Activated naive CD4-positive, alpha-beta T cell treated with anti-CD3 and anti-CD28 coated beads, Interleukin-2, amount 50 U/mL, for 24 hours (primary cell): ENCODE measurements around the gene BMAL1.

Source experiments
- H3K27ac Mint-ChIP-seq: one replicate; pipeline ENCODE4 v1.8.0; 2021; ENCODE audit warnings: mild to moderate bottlenecking, mixed read lengths
- H3K27me3 Mint-ChIP-seq: one replicate; pipeline ENCODE4 v1.8.0; 2021; ENCODE audit warnings: mixed read lengths
- H3K36me3 Mint-ChIP-seq: one replicate; pipeline ENCODE4 v1.8.0; 2021; ENCODE audit warnings: mixed read lengths
- H3K4me1 Mint-ChIP-seq: one replicate; pipeline ENCODE4 v1.8.0; 2021; ENCODE audit warnings: mixed read lengths
- H3K4me3 Mint-ChIP-seq: one replicate; pipeline ENCODE4 v1.8.0; 2021; ENCODE audit warnings: mild to moderate bottlenecking, mixed read lengths
- H3K9me3 Mint-ChIP-seq: one replicate; pipeline ENCODE4 v1.8.0; 2021; ENCODE audit warnings: mixed read lengths

The BMAL1 gene

GRCh38 chr11:13354335-13354734 lies 76.7 kb downstream of the BMAL1 start:
- H3K36me3 Mint-ChIP-seq = peaks cover 6% of the 10 kb centered on the region
- H3K4me3 Mint-ChIP-seq = no peak overlapping the region
- no peaks in the 10 kb centered on the region for H3K9me3 Mint-ChIP-seq
- H3K27ac Mint-ChIP-seq = no peak overlapping the region
- no peaks in the 10 kb centered on the region for H3K4me1 Mint-ChIP-seq
- H3K27me3 Mint-ChIP-seq = no peaks in the 10 kb centered on the region

- H3K4me3 Mint-ChIP-seq = no peak overlapping the region
- no peaks in the 10 kb centered on the region for H3K4me1 Mint-ChIP-seq
- H3K36me3 Mint-ChIP-seq = peaks cover 6% of the 10 kb centered on the region
- H3K27me3 Mint-ChIP-seq = no peaks in the 10 kb centered on the region
- no peak overlapping the region for H3K27ac Mint-ChIP-seq
- no peaks in the 10 kb centered on the region for H3K9me3 Mint-ChIP-seq
These were observed 77.6 kb downstream of the BMAL1 start for GRCh38 chr11:13355191-13355590.

GRCh38 chr11:13357232-13357631 lies 79.6 kb downstream of the BMAL1 start:
- Mint-ChIP-seq H3K36me3 (peaks cover 3% of the 10 kb centered on the region), H3K27me3 (no peaks in the 10 kb centered on the region), H3K9me3 (no peaks in the 10 kb centered on the region), H3K4me1 (no peaks in the 10 kb centered on the region), H3K4me3 (no peak overlapping the region), H3K27ac (no peak overlapping the region)

GRCh38 chr11:13358596-13359270 lies 81.1 kb downstream of the BMAL1 start:
- peaks cover 3% of the 10 kb centered on the region for H3K36me3 Mint-ChIP-seq
- H3K9me3 Mint-ChIP-seq = no peaks in the 10 kb centered on the region
- H3K27ac Mint-ChIP-seq = no peak overlapping the region
- no peaks in the 10 kb centered on the region for H3K27me3 Mint-ChIP-seq
- H3K4me3 Mint-ChIP-seq = no peak overlapping the region
- no peaks in the 10 kb centered on the region for H3K4me1 Mint-ChIP-seq

- Mint-ChIP-seq H3K4me3 (no peak overlapping the region), H3K36me3 (peaks cover 2% of the 10 kb centered on the region), H3K4me1 (no peaks in the 10 kb centered on the region), H3K9me3 (no peaks in the 10 kb centered on the region), H3K27ac (no peak overlapping the region), H3K27me3 (no peaks in the 10 kb centered on the region)
These were observed 85.1 kb downstream of the BMAL1 start for GRCh38 chr11:13362596-13363109.

- peaks cover 10% of the 10 kb centered on the region for H3K36me3 Mint-ChIP-seq
- no peak overlapping the region for H3K4me3 Mint-ChIP-seq
- H3K4me1 Mint-ChIP-seq = no peaks in the 10 kb centered on the region
- no peaks in the 10 kb centered on the region for H3K9me3 Mint-ChIP-seq
- H3K27ac Mint-ChIP-seq = no peak overlapping the region
- no peaks in the 10 kb centered on the region for H3K27me3 Mint-ChIP-seq
These were observed 86.8 kb downstream of the BMAL1 start for GRCh38 chr11:13364388-13364787.

- Mint-ChIP-seq H3K9me3 (no peaks in the 10 kb centered on the region), H3K27me3 (no peaks in the 10 kb centered on the region), H3K4me3 (no peak overlapping the region), H3K27ac (no peak overlapping the region), H3K4me1 (no peaks in the 10 kb centered on the region), H3K36me3 (peaks cover 8% of the 10 kb centered on the region)
These were observed 88.9 kb downstream of the BMAL1 start for GRCh38 chr11:13366266-13367026.

- Mint-ChIP-seq H3K9me3 (no peaks in the 10 kb centered on the region), H3K27me3 (no peaks in the 10 kb centered on the region), H3K4me1 (no peaks in the 10 kb centered on the region), H3K36me3 (peaks cover 8% of the 10 kb centered on the region), H3K4me3 (no peak overlapping the region), H3K27ac (no peak overlapping the region)
These were observed 89.5 kb downstream of the BMAL1 start for GRCh38 chr11:13367115-13367514.

GRCh38 chr11:13368041-13368446 lies 90.5 kb downstream of the BMAL1 start:
- Mint-ChIP-seq H3K9me3 (no peaks in the 10 kb centered on the region), H3K27me3 (no peaks in the 10 kb centered on the region), H3K4me1 (no peaks in the 10 kb centered on the region), H3K27ac (peak overlapping the region; percentile 66), H3K4me3 (no peak overlapping the region), H3K36me3 (peaks cover 8% of the 10 kb centered on the region)

GRCh38 chr11:13373216-13373615 lies 95.6 kb downstream of the BMAL1 start:
- Mint-ChIP-seq H3K9me3 (no peaks in the 10 kb centered on the region), H3K36me3 (peaks cover 19% of the 10 kb centered on the region), H3K4me1 (no peaks in the 10 kb centered on the region), H3K4me3 (no peak overlapping the region), H3K27me3 (no peaks in the 10 kb centered on the region), H3K27ac (no peak overlapping the region)

GRCh38 chr11:13375798-13376197 lies 98.2 kb downstream of the BMAL1 start:
- H3K27ac Mint-ChIP-seq = no peak overlapping the region
- H3K27me3 Mint-ChIP-seq = no peaks in the 10 kb centered on the region
- no peaks in the 10 kb centered on the region for H3K4me1 Mint-ChIP-seq
- H3K4me3 Mint-ChIP-seq = no peak overlapping the region
- H3K36me3 Mint-ChIP-seq = peaks cover 15% of the 10 kb centered on the region
- H3K9me3 Mint-ChIP-seq = no peaks in the 10 kb centered on the region

- peaks cover 18% of the 10 kb centered on the region for H3K36me3 Mint-ChIP-seq
- H3K9me3 Mint-ChIP-seq = no peaks in the 10 kb centered on the region
- H3K4me1 Mint-ChIP-seq = no peaks in the 10 kb centered on the region
- no peak overlapping the region for H3K4me3 Mint-ChIP-seq
- no peak overlapping the region for H3K27ac Mint-ChIP-seq
- no peaks in the 10 kb centered on the region for H3K27me3 Mint-ChIP-seq
These were observed 98.8 kb downstream of the BMAL1 start for GRCh38 chr11:13376402-13376801.

GRCh38 chr11:13376838-13377237 lies 99.2 kb downstream of the BMAL1 start:
- Mint-ChIP-seq H3K9me3 (no peaks in the 10 kb centered on the region), H3K4me3 (no peak overlapping the region), H3K27me3 (no peaks in the 10 kb centered on the region), H3K36me3 (peaks cover 18% of the 10 kb centered on the region), H3K4me1 (no peaks in the 10 kb centered on the region), H3K27ac (peak overlapping the region; percentile 36)

- Mint-ChIP-seq H3K27me3 (no peaks in the 10 kb centered on the region), H3K4me3 (no peak overlapping the region), H3K27ac (no peak overlapping the region), H3K9me3 (no peaks in the 10 kb centered on the region), H3K36me3 (peaks cover 18% of the 10 kb centered on the region), H3K4me1 (no peaks in the 10 kb centered on the region)
These were observed 100.7 kb downstream of the BMAL1 start for GRCh38 chr11:13378316-13378715.

GRCh38 chr11:13380731-13381130 lies 103.1 kb downstream of the BMAL1 start:
- no peak overlapping the region for H3K27ac Mint-ChIP-seq
- peaks cover 12% of the 10 kb centered on the region for H3K36me3 Mint-ChIP-seq
- H3K4me3 Mint-ChIP-seq = no peak overlapping the region
- peaks cover 3% of the 10 kb centered on the region for H3K4me1 Mint-ChIP-seq
- H3K27me3 Mint-ChIP-seq = no peaks in the 10 kb centered on the region
- H3K9me3 Mint-ChIP-seq = no peaks in the 10 kb centered on the region

GRCh38 chr11:13382751-13383150 lies 105.2 kb downstream of the BMAL1 start:
- Mint-ChIP-seq H3K27me3 (no peaks in the 10 kb centered on the region), H3K4me3 (no peak overlapping the region), H3K27ac (peak overlapping the region; percentile 10), H3K4me1 (peaks cover 3% of the 10 kb centered on the region), H3K9me3 (no peaks in the 10 kb centered on the region), H3K36me3 (peaks cover 4% of the 10 kb centered on the region)
